Measurements from ENCODE around the gene FCN2.
A peak's percentile ranks its signal among the peaks of the same experiment; 100 is the strongest.

FCN2 gene

DNA sequence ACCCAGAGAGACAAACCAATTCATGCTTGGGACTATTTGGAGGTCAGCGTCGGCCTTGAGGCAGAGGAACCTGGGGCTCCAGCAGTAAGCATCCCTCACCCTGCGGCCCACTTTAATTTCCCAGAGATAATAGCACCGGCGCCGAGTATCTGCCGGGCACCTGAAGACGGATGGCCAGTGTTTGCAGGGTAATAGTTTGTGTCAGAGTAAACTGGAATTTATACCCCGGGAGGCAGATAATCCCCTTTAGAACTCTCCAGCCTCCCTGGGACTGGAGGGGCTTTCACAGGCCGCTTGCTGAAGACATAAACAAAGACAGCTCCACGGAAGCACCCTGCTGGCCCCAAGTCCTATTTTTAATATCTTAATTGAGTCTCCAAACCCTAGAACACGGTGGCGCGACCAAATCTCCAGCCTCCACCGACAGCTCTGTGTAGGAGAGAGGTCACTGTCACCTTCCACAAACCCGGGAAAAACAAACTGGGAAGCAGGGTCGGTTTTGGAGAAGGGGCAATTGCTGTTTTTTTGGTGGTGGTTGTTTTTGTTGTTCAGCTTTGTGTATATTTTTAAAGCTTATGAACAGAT is 54.5 kb downstream of the FCN2 start:
- peak; percentile 92 for DNase-seq
- Histone ChIP-seq H3K9me3 (ENCODE audit: severe bottlenecking) (no peaks in the 10 kb centered on the region), H3K4me3 (ENCODE audit: low read depth, low read length) (peak overlapping the region; percentile 29), H3K27me3 (ENCODE audit: insufficient read depth, low read depth, severe bottlenecking) (no peaks in the 10 kb centered on the region), H3K36me3 (no peaks in the 10 kb centered on the region), H3K27ac (peak overlapping the region; percentile 90)
- TF ChIP-seq, protein P1, sequence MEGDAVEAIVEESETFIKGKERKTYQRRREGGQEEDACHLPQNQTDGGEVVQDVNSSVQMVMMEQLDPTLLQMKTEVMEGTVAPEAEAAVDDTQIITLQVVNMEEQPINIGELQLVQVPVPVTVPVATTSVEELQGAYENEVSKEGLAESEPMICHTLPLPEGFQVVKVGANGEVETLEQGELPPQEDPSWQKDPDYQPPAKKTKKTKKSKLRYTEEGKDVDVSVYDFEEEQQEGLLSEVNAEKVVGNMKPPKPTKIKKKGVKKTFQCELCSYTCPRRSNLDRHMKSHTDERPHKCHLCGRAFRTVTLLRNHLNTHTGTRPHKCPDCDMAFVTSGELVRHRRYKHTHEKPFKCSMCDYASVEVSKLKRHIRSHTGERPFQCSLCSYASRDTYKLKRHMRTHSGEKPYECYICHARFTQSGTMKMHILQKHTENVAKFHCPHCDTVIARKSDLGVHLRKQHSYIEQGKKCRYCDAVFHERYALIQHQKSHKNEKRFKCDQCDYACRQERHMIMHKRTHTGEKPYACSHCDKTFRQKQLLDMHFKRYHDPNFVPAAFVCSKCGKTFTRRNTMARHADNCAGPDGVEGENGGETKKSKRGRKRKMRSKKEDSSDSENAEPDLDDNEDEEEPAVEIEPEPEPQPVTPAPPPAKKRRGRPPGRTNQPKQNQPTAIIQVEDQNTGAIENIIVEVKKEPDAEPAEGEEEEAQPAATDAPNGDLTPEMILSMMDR (IDR thresholded peaks at IDR 0.05; ENCODE audit: low read depth, low read length): no peak

DNA sequence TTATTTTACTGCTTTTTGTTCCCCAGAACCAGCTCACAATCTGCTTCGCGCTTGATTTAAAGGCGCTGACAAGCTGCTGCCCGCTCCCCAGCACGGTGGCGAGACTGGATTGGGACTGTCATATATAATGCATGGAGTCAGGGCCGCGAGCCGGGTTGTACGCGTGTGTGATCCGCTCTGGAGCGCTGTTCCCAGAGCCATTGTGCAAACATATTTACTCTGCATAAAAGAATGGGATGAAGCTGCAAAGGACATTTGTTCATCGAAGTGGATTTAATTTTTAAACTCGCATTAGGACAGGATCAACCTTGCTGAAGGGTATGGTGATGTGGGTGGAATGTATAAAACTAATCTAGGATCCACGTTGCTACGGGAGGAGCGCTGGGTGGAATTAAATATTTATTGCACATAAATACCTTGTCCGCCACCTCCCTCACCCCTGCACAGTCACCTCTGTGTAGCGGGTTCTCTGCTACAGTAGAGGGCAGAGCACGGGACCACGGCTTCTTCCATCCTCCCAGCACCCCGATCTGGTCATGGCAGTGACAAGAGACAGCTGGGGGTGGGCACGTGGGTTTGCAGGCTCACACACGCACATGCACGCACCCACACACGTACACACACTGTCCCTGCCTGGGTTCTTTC is 55.2 kb downstream of the FCN2 start:
- Histone ChIP-seq H3K27me3 (ENCODE audit: insufficient read depth, low read depth, severe bottlenecking) (no peaks in the 10 kb centered on the region), H3K36me3 (no peaks in the 10 kb centered on the region), H3K9me3 (ENCODE audit: severe bottlenecking) (no peaks in the 10 kb centered on the region), H3K27ac (peak overlapping the region; percentile 90), H3K4me3 (ENCODE audit: low read depth, low read length) (peak overlapping the region; percentile 29)
- TF ChIP-seq, protein P1 (IDR thresholded peaks at IDR 0.05; ENCODE audit: low read depth, low read length): peak; percentile 16; the same call in 1 of the 2 replicates
- peak; percentile 78 for DNase-seq

DNA sequence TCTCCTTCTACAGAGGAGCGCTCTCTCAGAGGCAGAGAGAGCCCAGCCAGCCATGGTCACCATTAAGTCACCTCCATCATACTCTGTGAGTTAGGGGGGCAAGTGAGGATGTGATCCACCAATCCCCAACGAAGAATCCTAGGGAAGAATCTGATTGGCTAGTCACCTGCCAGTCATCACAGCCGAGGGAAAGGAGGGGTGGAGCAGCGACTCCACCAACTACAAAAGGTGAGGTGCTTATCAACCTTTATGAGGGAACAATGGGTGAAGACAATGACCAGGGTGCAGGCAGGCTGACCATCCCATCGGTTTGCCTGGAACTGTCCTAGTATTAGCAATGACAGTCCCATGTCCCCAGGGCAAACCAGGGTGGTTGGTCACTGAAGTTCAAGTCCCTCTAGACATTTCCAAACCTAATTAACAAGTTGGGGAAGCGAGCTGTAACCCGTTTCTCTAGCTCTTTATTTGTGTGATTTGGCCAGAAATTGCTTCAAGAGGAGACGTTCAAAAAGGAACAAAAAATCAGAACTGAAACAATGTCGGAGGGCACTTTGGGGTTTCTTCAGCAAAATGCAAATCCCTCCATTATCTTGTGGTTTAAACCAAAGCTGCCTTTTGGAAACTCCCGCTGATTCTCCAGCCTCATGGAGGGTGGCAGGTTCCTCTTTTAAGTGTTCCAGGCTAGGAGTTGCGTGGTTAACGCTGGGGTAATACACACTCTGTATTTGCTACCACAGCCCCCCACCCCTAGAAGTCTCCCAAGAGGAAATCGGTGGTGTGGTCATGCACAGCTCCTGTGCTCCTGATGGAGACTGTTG is 55.9 kb downstream of the FCN2 start:
- TF ChIP-seq, protein P1 (IDR thresholded peaks at IDR 0.05; ENCODE audit: low read depth, low read length): no peak
- Histone ChIP-seq H3K36me3 (no peaks in the 10 kb centered on the region), H3K9me3 (ENCODE audit: severe bottlenecking) (no peaks in the 10 kb centered on the region), H3K27me3 (ENCODE audit: insufficient read depth, low read depth, severe bottlenecking) (no peaks in the 10 kb centered on the region), H3K4me3 (ENCODE audit: low read depth, low read length) (peak overlapping the region; percentile 29), H3K27ac (peak overlapping the region; percentile 90)
- DNase-seq: peak; percentile 80
